H1 (cell line): ENCODE data around the gene DCAF8. TPM values are rescaled to one million over a fixed set of nuclear protein-coding genes. Genes with fewer than 3 reads are reported as not detected.

Source experiments
- CHD7 ChIP-seq: fragments of 300-600 bp; sonication (generic); IDR thresholded peaks from 2 replicates; pipeline ENCODE4 v1.7.1; 2012; ENCODE audit warnings: low read length, moderate library complexity, mild to moderate bottlenecking, inconsistent platforms; ENCODE audit not compliant: insufficient replicate concordance
- HDAC2 ChIP-seq, 2 experiments: fragments of 300-600 bp in 1 of 2; sonication (generic) in 1 of 2; IDR thresholded peaks; 2 replicates each; pipeline ENCODE4 v1.6.1; 2011 to 2012; ENCODE audit warnings: low read depth in 2 of 2, low read length in 2 of 2, mild to moderate bottlenecking in 2 of 2, moderate library complexity in 2 of 2, borderline replicate concordance in 1 of 2, inconsistent platforms in 1 of 2
- MAX ChIP-seq: IDR thresholded peaks from 2 replicates; pipeline ENCODE4 v1.6.1; 2012; ENCODE audit warnings: inconsistent platforms
- POLR2AphosphoS5 ChIP-seq: IDR thresholded peaks from 2 replicates; pipeline ENCODE4 v1.6.1; 2011; ENCODE audit warnings: low read depth, low read length
- TAF7 ChIP-seq: optimal IDR thresholded peaks from 2 replicates; pipeline ENCODE3; 2011; ENCODE audit warnings: low read depth, mild to moderate bottlenecking, inconsistent platforms, low read length, moderate library complexity, borderline replicate concordance
- polyA plus RNA-seq, 7 experiments: library from polyadenylated mRNA; depleted of rRNA in 3 of 7; stranded (reverse) in 5 of 7; unstranded in 2 of 7; fragments of >200 nt in 5 of 7; fragments of 200-250 nt in 2 of 7; gene quantifications; 1 replicate in 5 of 7; 2 replicates in 1 of 7; 4 replicates in 1 of 7; pipeline versions ENCODE4 v1.2.1 to v1.2.3, GENCODE V29; 2011 to 2013; ENCODE audit warnings: missing spikeins in 2 of 7, mixed read lengths in 2 of 7
- total RNA-seq: library from RNA; stranded (reverse); fragmentation: NEBNext Ultra II Directional; extraction: Animal tissue kit (Norgen Biotek cat#: 25700); gene quantifications from 2 replicates; pipeline ENCODE4 v1.2.1, GENCODE V29; 2021

The DCAF8 gene
- total and polyA plus RNA-seq, 2 of the 8 experiments (the other 6 are each of a cell fraction or from before 2014, with no cell fraction given) = 68.2 to 110 TPM

- TF ChIP-seq CHD7 (no peak), HDAC2 (IDR thresholded peaks at IDR 0.05; ENCODE audit: borderline replicate concordance in 1 of 2, low read depth in 2 of 2, low read length in 2 of 2) (no peak), POLR2AphosphoS5 (no peak), TAF7 (no peak), MAX (no peak)
Measured at GRCh38 chr1:160217481-160218051, 44.8 kb downstream of the DCAF8 start (continued).
